Endothelial cell (in vitro differentiated cells): ENCODE measurements around the gene EIF1. TPM values are rescaled to one million over a fixed set of nuclear protein-coding genes. Genes with fewer than 3 reads are reported as not detected.

ENCODE experiments used
- DNase-seq: peaks from one replicate; pipeline ENCODE4 v3.0.0; 2021; ENCODE audit warnings: low spot score
- H3K27ac Mint-ChIP-seq: one replicate; pipeline ENCODE4 v1.8.0; 2021; ENCODE audit warnings: mixed read lengths, inconsistent platforms; ENCODE audit not compliant: unreplicated experiment
- H3K27me3 Mint-ChIP-seq: one replicate; pipeline ENCODE4 v1.8.0; 2021; ENCODE audit warnings: mild to moderate bottlenecking, moderate library complexity, mixed read lengths, inconsistent platforms; ENCODE audit not compliant: unreplicated experiment
- H3K36me3 Mint-ChIP-seq: one replicate; pipeline ENCODE4 v1.8.0; 2021; ENCODE audit warnings: mild to moderate bottlenecking, low read depth, mixed read lengths, inconsistent platforms; ENCODE audit not compliant: unreplicated experiment
- H3K4me1 Mint-ChIP-seq: one replicate; pipeline ENCODE4 v1.8.0; 2021; ENCODE audit warnings: mild to moderate bottlenecking, mixed read lengths, inconsistent platforms; ENCODE audit not compliant: unreplicated experiment
- H3K4me3 Mint-ChIP-seq: one replicate; pipeline ENCODE4 v1.8.0; 2021; ENCODE audit warnings: mild to moderate bottlenecking, mixed read lengths, inconsistent platforms; ENCODE audit not compliant: unreplicated experiment
- H3K9me3 Mint-ChIP-seq: one replicate; pipeline ENCODE4 v1.8.0; 2021; ENCODE audit warnings: mixed read lengths, inconsistent platforms; ENCODE audit not compliant: unreplicated experiment
- CTCF ChIP-seq: fragments of 200-600 bp; sonication (generic); IDR thresholded peaks from one replicate; pipeline ENCODE4 v1.5.0; 2021; ENCODE audit warnings: antibody characterized with exemption; ENCODE audit not compliant: unreplicated experiment
- total RNA-seq: library from RNA; stranded (reverse); fragmentation: NEBNext Ultra II Directional; extraction: Animal tissue kit (Norgen Biotek cat#: 25700); gene quantifications from one replicate; pipeline ENCODE4 v1.2.1, GENCODE V29; 2021; ENCODE audit not compliant: unreplicated experiment

Gene EIF1
- total RNA-seq, 1 donor from 2014 or later = 569 TPM

GRCh38 chr17:41664587-41665565 lies 23.8 kb upstream of the EIF1 start:
- H3K27me3 Mint-ChIP-seq = peaks cover 9% of the 10 kb centered on the region

DNA sequence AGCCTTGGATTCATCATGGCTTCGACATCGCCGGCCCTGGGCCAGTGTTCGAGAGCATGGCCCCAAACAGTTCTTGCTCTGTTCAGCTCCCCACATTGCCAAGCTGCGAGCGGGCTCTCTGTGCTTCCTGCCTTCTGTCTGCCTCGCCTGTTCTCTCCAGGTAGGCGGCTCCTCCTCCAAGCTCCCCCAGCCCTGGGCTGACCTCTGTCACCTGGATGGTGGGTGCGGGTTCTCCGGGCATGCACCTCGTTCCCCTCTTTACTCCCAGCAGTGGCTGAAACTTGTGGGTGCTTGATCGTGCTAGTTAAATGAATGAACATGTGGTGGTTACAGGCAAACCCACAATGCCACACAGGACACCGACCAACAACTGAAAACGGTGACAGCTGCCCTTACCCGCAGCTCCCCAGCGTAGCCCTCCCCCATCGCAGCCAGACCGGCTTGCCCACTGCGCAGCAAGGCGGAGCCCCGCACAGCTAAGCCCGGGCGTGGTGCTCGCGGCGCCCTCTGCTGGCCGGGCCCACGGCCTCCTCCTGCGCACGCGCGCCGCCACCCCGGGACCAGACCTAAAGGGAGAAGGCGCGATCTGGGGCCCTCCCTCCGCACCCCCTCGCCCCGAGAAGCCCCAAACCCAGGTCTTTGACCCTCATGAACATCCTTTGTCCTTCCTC lies 23.0 kb upstream of the EIF1 start:
- Mint-ChIP-seq H3K4me1 (peaks cover 3% of the 10 kb centered on the region), H3K27ac (no peak overlapping the region)
- TF ChIP-seq CTCF = peak; percentile 87

More at GRCh38 chr17:41664587-41665565, 23.8 kb upstream of the EIF1 start:
- DNase-seq = no peak
- peaks cover 3% of the 10 kb centered on the region for H3K4me1 Mint-ChIP-seq
- no peak overlapping the region for H3K4me3 Mint-ChIP-seq
- no peak overlapping the region for H3K27ac Mint-ChIP-seq
- no peak for TF ChIP-seq CTCF
- H3K36me3 Mint-ChIP-seq = no peaks in the 10 kb centered on the region
- no peaks in the 10 kb centered on the region for H3K9me3 Mint-ChIP-seq

GRCh38 chr17:41666237-41666641 lies 22.4 kb upstream of the EIF1 start:
- peak; percentile 26 for DNase-seq
- Mint-ChIP-seq H3K4me3 (peak overlapping the region; percentile 87), H3K27ac (no peak overlapping the region), H3K27me3 (peaks cover 10% of the 10 kb centered on the region), H3K4me1 (peaks cover 3% of the 10 kb centered on the region), H3K36me3 (no peaks in the 10 kb centered on the region), H3K9me3 (no peaks in the 10 kb centered on the region)
- TF ChIP-seq CTCF = no peak

More for the DNA sequence above, 23.0 kb upstream of the EIF1 start:
- no peaks in the 10 kb centered on the region for H3K36me3 Mint-ChIP-seq
- no peaks in the 10 kb centered on the region for H3K9me3 Mint-ChIP-seq
- peaks cover 8% of the 10 kb centered on the region for H3K27me3 Mint-ChIP-seq
- DNase-seq = peak; percentile 96
- peak overlapping the region; percentile 87 for H3K4me3 Mint-ChIP-seq

GRCh38 chr17:41666708-41667279 lies 21.9 kb upstream of the EIF1 start:
- no peaks in the 10 kb centered on the region for H3K36me3 Mint-ChIP-seq
- H3K4me1 Mint-ChIP-seq = peaks cover 3% of the 10 kb centered on the region
- H3K9me3 Mint-ChIP-seq = no peaks in the 10 kb centered on the region
- peak; percentile 86 for DNase-seq
- H3K27ac Mint-ChIP-seq = no peak overlapping the region
- TF ChIP-seq CTCF = peak; percentile 88
- H3K27me3 Mint-ChIP-seq = peaks cover 9% of the 10 kb centered on the region
- peak overlapping the region; percentile 34 for H3K4me3 Mint-ChIP-seq
